NCI-H526 (cell line): ENCODE results near the gene SPTA1.

Experiments used
- DNase-seq, 2 experiments: peaks; one replicate each; lab custom pipeline; 2025; lab: John Stamatoyannopoulos, UW

The SPTA1 gene

DNA sequence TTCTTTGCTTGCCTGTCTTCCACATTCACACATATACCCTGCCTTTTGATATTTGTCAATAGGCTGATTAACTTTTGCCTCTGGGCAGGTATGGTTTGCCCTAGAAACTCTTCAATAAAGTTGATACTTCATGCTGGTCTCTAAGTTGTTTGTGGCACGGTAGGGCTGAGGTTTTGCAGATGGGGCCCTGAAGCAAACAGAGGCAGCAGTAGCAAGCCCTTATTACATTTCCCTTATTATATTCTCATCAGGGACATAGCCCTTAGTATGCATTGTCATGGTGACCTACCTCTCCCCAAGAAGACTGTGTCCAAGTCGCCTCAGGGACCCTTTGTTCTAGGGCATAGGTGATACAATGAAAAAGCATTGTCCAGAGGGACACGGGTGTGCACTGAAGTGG is 116.0 kb downstream of the SPTA1 start, which contains the start of gene OR6P1:
TSS of gene OR6P1 (minus strand) at position 101 of the 400 bp plus-strand sequence. CDS start 6,976 bp downstream, outside the sequence.
- DNase-seq = no peak

DNA sequence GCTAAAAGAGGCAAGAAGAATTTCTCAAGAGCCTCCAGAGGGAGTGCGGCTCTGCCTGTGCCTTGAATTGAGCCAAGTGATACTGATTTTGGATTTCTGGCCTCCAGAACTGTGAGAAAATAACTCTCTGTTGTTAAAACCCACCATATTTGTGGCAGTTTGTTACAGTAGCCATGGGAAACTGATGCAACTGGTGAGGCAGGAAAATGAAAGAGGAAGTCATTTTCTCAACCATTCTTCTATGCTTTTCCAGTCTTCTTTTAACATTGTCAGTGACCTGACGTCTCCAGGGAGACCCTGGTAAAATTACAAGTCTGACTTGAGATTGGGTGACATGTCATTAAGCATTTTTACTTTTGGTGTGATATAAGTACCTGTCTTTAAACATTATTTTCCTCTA is 121.9 kb downstream of the SPTA1 start:
- no peak for DNase-seq

DNA sequence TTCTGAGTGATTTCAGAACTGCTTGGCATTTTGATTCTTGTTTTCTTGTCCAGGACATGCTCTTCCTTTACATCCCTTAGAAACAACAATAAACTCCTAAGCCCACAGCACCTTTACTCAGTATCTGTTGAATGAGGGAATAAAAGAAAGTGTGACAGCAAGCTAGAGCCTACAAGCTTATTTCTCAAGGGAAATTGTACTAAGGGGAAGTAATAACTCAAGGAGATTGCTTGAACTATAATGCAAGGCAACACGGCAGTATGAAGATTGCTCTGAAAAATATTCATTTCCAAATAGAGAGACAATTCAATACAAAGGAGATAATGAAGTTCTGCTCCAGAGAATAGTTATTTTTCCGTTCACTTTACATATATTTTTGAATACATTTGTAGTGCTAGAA is 122.7 kb downstream of the SPTA1 start:
- DNase-seq = no peak
